SK-N-SH (cell line): ENCODE measurements around the gene ANKRD44. TPM values are rescaled to one million over a fixed set of nuclear protein-coding genes. Genes with fewer than 3 reads are reported as not detected.

Experiments used
- CTCF ChIA-PET: fragments of 300-600, 350-600 bp; formaldehyde crosslinking; extraction: SDS; loops from one replicate; lab custom pipeline; 2021; lab: Yijun Ruan, JAX
- POLR2A ChIA-PET: fragments of 350-600 bp; sonication (Branson Sonifier 250); formaldehyde crosslinking; extraction: SDS; loops from one replicate; lab custom pipeline; 2020; ENCODE audit warnings: antibody characterized with exemption, inconsistent platforms; lab: Yijun Ruan, JAX
- DNase-seq: peaks from one replicate; pipeline ENCODE4 v3.0.0; 2012
- H2AFZ ChIP-seq: fragments of 200-600 bp; sonication (generic); 2 replicates; pipeline ENCODE4 v1.8.1; 2016; ENCODE audit warnings: antibody characterized with exemption, mild to moderate bottlenecking, low read depth
- H3F3A ChIP-seq: fragments of 200-600 bp; sonication (generic); replicated peaks from 2 replicates; pipeline ENCODE3; 2016; ENCODE audit warnings: antibody characterized with exemption, mild to moderate bottlenecking; ENCODE audit not compliant: insufficient read depth
- H3K27ac ChIP-seq, 2 experiments: fragments of 200-500 bp in 1 of 2; fragments of 200-600 bp in 1 of 2; sonication (Bioruptor generic) in 1 of 2; sonication (generic), shearing (Covaris generic) in 1 of 2; 2 replicates each; pipeline versions ENCODE4 v1.5.1 to v1.6.1; 2014 to 2016; ENCODE audit warnings: low read depth in 2 of 2, inconsistent platforms in 1 of 2, low read length in 1 of 2, mild to moderate bottlenecking in 1 of 2, mixed read lengths in 1 of 2
- H3K27me3 ChIP-seq: fragments of 200-600 bp; sonication (generic), shearing (Covaris generic); 2 replicates; pipeline ENCODE4 v1.6.1; 2016; ENCODE audit warnings: mixed run types; ENCODE audit not compliant: insufficient read depth
- H3K36me3 ChIP-seq, 2 experiments: fragments of 200-500 bp in 1 of 2; fragments of 200-600 bp in 1 of 2; sonication (Bioruptor generic) in 1 of 2; sonication (generic) in 1 of 2; replicated peaks in 1 of 2; 2 replicates each; pipeline versions ENCODE3 to v1.5.1; 2014 to 2016; ENCODE audit warnings: low read length in 1 of 2, mild to moderate bottlenecking in 1 of 2; ENCODE audit not compliant: insufficient read depth in 2 of 2, control insufficient read depth in 1 of 2
- H3K4me1 ChIP-seq, 2 experiments: fragments of 200-500 bp in 1 of 2; fragments of 200-600 bp in 1 of 2; sonication (Bioruptor generic) in 1 of 2; sonication (generic), shearing (Covaris generic) in 1 of 2; 2 replicates each; pipeline versions ENCODE4 v1.5.1 to v1.6.1; 2014 to 2016; ENCODE audit warnings: low read depth in 1 of 2, low read length in 1 of 2, mixed run types in 1 of 2; ENCODE audit not compliant: insufficient read depth in 2 of 2, control insufficient read depth in 1 of 2
- H3K4me2 ChIP-seq: fragments of 200-600 bp; sonication (generic), shearing (Covaris generic); 2 replicates; pipeline ENCODE4 v1.6.1; 2017; ENCODE audit warnings: mixed run types
- H3K4me3 ChIP-seq, 2 experiments: fragments of 200-500 bp in 1 of 2; fragments of 200-600 bp in 1 of 2; sonication (Bioruptor generic) in 1 of 2; sonication (generic), shearing (Covaris generic) in 1 of 2; 2 replicates each; pipeline versions ENCODE4 v1.5.1 to v1.8.1; 2014 to 2016; ENCODE audit warnings: low read depth in 2 of 2, inconsistent platforms in 1 of 2, low read length in 1 of 2, mild to moderate bottlenecking in 1 of 2, mixed read lengths in 1 of 2, moderate library complexity in 1 of 2
- H3K79me2 ChIP-seq: fragments of 200-600 bp; sonication (generic); 2 replicates; pipeline ENCODE4 v1.8.1; 2017; ENCODE audit warnings: mild to moderate bottlenecking; ENCODE audit not compliant: insufficient read depth
- H3K9ac ChIP-seq: fragments of 200-600 bp; sonication (generic); 2 replicates; pipeline ENCODE4 v1.6.1; 2017; ENCODE audit warnings: mixed run types
- H3K9me2 ChIP-seq: fragments of 200-600 bp; sonication (generic); 2 replicates; pipeline ENCODE4 v1.6.1; 2017; ENCODE audit warnings: mixed run types
- H3K9me3 ChIP-seq: fragments of 200-600 bp; sonication (generic); 2 replicates; pipeline ENCODE4 v1.6.1; 2017; ENCODE audit warnings: mixed run types, mild to moderate bottlenecking, moderate library complexity
- H4K20me1 ChIP-seq: fragments of 200-600 bp; sonication (generic); 2 replicates; pipeline ENCODE4 v1.6.1; 2017; ENCODE audit warnings: mild to moderate bottlenecking, mixed run types; ENCODE audit not compliant: insufficient read depth
- CHD2 ChIP-seq: fragments of 150-350 bp; IDR thresholded peaks from 2 replicates; pipeline ENCODE4 v1.6.1; 2018; ENCODE audit warnings: low read length; ENCODE audit not compliant: partially characterized antibody
- CTCF ChIP-seq: fragments of 200-600 bp; sonication (generic); IDR thresholded peaks from 2 replicates; pipeline ENCODE4 v1.6.1; 2017; ENCODE audit warnings: antibody characterized with exemption, mild to moderate bottlenecking, moderate library complexity
- EZH2phosphoT487 ChIP-seq: fragments of 200-600 bp; sonication (generic); IDR thresholded peaks from 2 replicates; pipeline ENCODE4 v1.6.1; 2017; ENCODE audit warnings: low read depth, mixed run types, mild to moderate bottlenecking, antibody characterized with exemption, moderate library complexity, borderline replicate concordance
- FOXJ3 ChIP-seq: sonication (generic); formaldehyde crosslinking; IDR thresholded peaks from 2 replicates; pipeline ENCODE4 v1.5.1; 2020; ENCODE audit warnings: mild to moderate bottlenecking, missing genetic modification reagents
- FOXM1 ChIP-seq: IDR thresholded peaks from 2 replicates; pipeline ENCODE4 v1.4.0; 2012; ENCODE audit warnings: low read depth, mild to moderate bottlenecking
- MAX ChIP-seq: IDR thresholded peaks from 2 replicates; pipeline ENCODE4 v1.4.0; 2012; ENCODE audit warnings: low read depth
- MEF2A ChIP-seq: IDR thresholded peaks from 2 replicates; pipeline ENCODE4 v1.4.0; 2012; ENCODE audit warnings: low read depth, borderline replicate concordance
- NRF1 ChIP-seq: IDR thresholded peaks from 2 replicates; pipeline ENCODE4 v1.6.1; 2012; ENCODE audit warnings: low read depth, mild to moderate bottlenecking, low read length
- POLR2AphosphoS5 ChIP-seq: IDR thresholded peaks from 2 replicates; pipeline ENCODE4 v1.6.1; 2012; ENCODE audit warnings: low read depth, low read length
- RCOR1 ChIP-seq: fragments of 150-350 bp; IDR thresholded peaks from 2 replicates; pipeline ENCODE4 v1.6.1; 2017; ENCODE audit warnings: antibody characterized with exemption, low read length
- REST ChIP-seq: IDR thresholded peaks from 2 replicates; pipeline ENCODE4 v1.6.1; 2012; ENCODE audit warnings: mild to moderate bottlenecking, low read depth, low read length, moderate library complexity
- RFX5 ChIP-seq: IDR thresholded peaks from 2 replicates; pipeline ENCODE4 v1.6.1; 2012; ENCODE audit warnings: mild to moderate bottlenecking, improper control_type of control experiment, low read length
- SMC3 ChIP-seq: IDR thresholded peaks from 2 replicates; pipeline ENCODE4 v1.6.1; 2012; ENCODE audit warnings: low read depth, low read length, improper control_type of control experiment
- YY1 ChIP-seq: IDR thresholded peaks from 2 replicates; pipeline ENCODE4 v1.4.0; 2012; ENCODE audit warnings: low read depth, mild to moderate bottlenecking
- ZBTB33 ChIP-seq: IDR thresholded peaks from 2 replicates; pipeline ENCODE4 v1.4.0; 2012; ENCODE audit warnings: low read depth, borderline replicate concordance
- WGBS: methylation state at CpG from one replicate; pipeline ENCODE4 v1.1.6; 2017; ENCODE audit warnings: low lambda C conversion rate; 5-methylcytosine and 5-hydroxymethylcytosine counted together
- polyA plus RNA-seq, 3 experiments: library from polyadenylated mRNA; depleted of rRNA; stranded (reverse); fragments of >200 nt; gene quantifications; 2 replicates each; pipeline ENCODE4 v1.2.3, GENCODE V29; 2012

ANKRD44 gene
- polyA plus RNA-seq, 1 of the 3 experiments (the other 2 are of a cell fraction): 12.5 TPM

- TF ChIP-seq EZH2phosphoT487 (no peak), MEF2A (no peak), FOXJ3 (CRISPR knock-in tag) (no peak), SMC3 (no peak), FOXM1 (no peak), POLR2AphosphoS5 (no peak), RCOR1 (no peak), MAX (no peak), CHD2 (no peak), NRF1 (no peak), CTCF (no peak), RFX5 (no peak), ZBTB33 (no peak), YY1 (no peak), REST (no peak)
- no peak for DNase-seq
Measured at GRCh38 chr2:197124639-197125390, 185.8 kb downstream of the ANKRD44 start.

More at GRCh38 chr2:197124639-197125390, 185.8 kb downstream of the ANKRD44 start:
- Histone ChIP-seq H2AFZ (no peak overlapping the region), H3K27ac (no peak overlapping the region), H3K79me2 (no peaks in the 10 kb centered on the region), H3K9me3 (0 out of 2 replicates have a peak, but pooled peaks cover 4% of the 10 kb centered on the region), H3K27me3 (no peaks in the 10 kb centered on the region), H4K20me1 (no peaks in the 10 kb centered on the region), H3F3A (no peaks in the 10 kb centered on the region), H3K4me2 (no peak overlapping the region), H3K9ac (no peak overlapping the region), H3K4me3 (no peak overlapping the region), H3K36me3 (peaks cover 0 to 1% of the 10 kb centered on the region in 2 experiments), H3K4me1 (no peaks in the 10 kb centered on the region; a peak in 1 of 4 replicates), H3K9me2 (no peaks in the 10 kb centered on the region)
- CTCF ChIA-PET: interaction anchor here (1.2 kb wide), 1 partner anchor 11 kb away, joined by 3 read pairs; no protein-coding TSS in a partner anchor
- POLR2A ChIA-PET: no interaction called here
- WGBS: 75% methylated on average over 7 of the region's 7 CpGs
